Naive thymus-derived CD4-positive, alpha-beta T cell (primary cell): ENCODE data around the gene ENOX1. TPM values are rescaled to one million over a fixed set of nuclear protein-coding genes. Genes with fewer than 3 reads are reported as not detected.

Experiments
- ATAC-seq: fragments of 150-1000 bp; cut with Tn5 transposase; 2 replicates; pipeline ENCODE4 v1.10.0; 2021; ENCODE audit warnings: mild to moderate bottlenecking, moderate library complexity
- CTCF ChIA-PET: fragments of 350-600 bp; sonication (Branson Sonifier 250); formaldehyde crosslinking; loops from one replicate; lab custom pipeline; 2021; ENCODE audit warnings: antibody characterized with exemption; lab: Charles Lee
- POLR2A ChIA-PET: fragments of 350-600 bp; sonication (Branson Sonifier 250); formaldehyde crosslinking; loops from one replicate; lab custom pipeline; 2021; ENCODE audit warnings: antibody characterized with exemption, inconsistent platforms; lab: Charles Lee
- DNase-seq, 9 donors: peaks; one replicate each; pipeline versions ENCODE4 v3.0.0 to v3.0.0-alpha.2; 2020 to 2022; ENCODE audit warnings: mixed read lengths in 1 of 9
- H3K27ac ChIP-seq: one replicate; pipeline ENCODE4 v1.7.0; 2013; ENCODE audit warnings: mild to moderate bottlenecking, low read depth, low read length, moderate library complexity
- H3K27me3 ChIP-seq, 2 donors: one replicate each; pipeline ENCODE4 v1.7.0; 2013; ENCODE audit warnings: low read length in 2 of 2, mild to moderate bottlenecking in 2 of 2, moderate library complexity in 2 of 2; ENCODE audit not compliant: control insufficient read depth in 2 of 2, insufficient read depth in 2 of 2
- H3K36me3 ChIP-seq, 3 experiments: 1 replicate in 2 of 3; 2 replicates in 1 of 3; pipeline ENCODE4 v1.7.0; 2013; ENCODE audit warnings: low read length in 3 of 3, mild to moderate bottlenecking in 3 of 3, moderate library complexity in 1 of 3; ENCODE audit not compliant: insufficient read depth in 3 of 3, control insufficient read depth in 2 of 3
- H3K4me1 ChIP-seq, 2 donors: one replicate each; pipeline ENCODE4 v1.7.0; 2013; ENCODE audit warnings: low read length in 2 of 2, mild to moderate bottlenecking in 2 of 2, moderate library complexity in 1 of 2; ENCODE audit not compliant: control insufficient read depth in 2 of 2, insufficient read depth in 2 of 2
- H3K4me3 ChIP-seq: 2 replicates; pipeline ENCODE4 v1.7.0; 2013; ENCODE audit warnings: mild to moderate bottlenecking, low read length
- H3K9me3 ChIP-seq, 3 experiments: 1 replicate in 2 of 3; 2 replicates in 1 of 3; pipeline ENCODE4 v1.7.0; 2013; ENCODE audit warnings: low read length in 3 of 3; ENCODE audit not compliant: control insufficient read depth in 2 of 3
- H3K27ac Mint-ChIP-seq, 9 donors: one replicate each; pipeline ENCODE4 v1.8.0; 2020 to 2022; ENCODE audit warnings: mixed read lengths in 9 of 9, mild to moderate bottlenecking in 8 of 9, moderate library complexity in 5 of 9, inconsistent platforms in 2 of 9
- H3K27me3 Mint-ChIP-seq, 5 donors: one replicate each; pipeline ENCODE4 v1.8.0; 2021 to 2022; ENCODE audit warnings: mixed read lengths in 5 of 5, mild to moderate bottlenecking in 1 of 5
- H3K36me3 Mint-ChIP-seq, 5 donors: one replicate each; pipeline ENCODE4 v1.8.0; 2020 to 2022; ENCODE audit warnings: mixed read lengths in 5 of 5, mild to moderate bottlenecking in 3 of 5, inconsistent platforms in 1 of 5
- H3K4me1 Mint-ChIP-seq, 7 donors: one replicate each; pipeline ENCODE4 v1.8.0; 2020 to 2022; ENCODE audit warnings: mixed read lengths in 7 of 7, mild to moderate bottlenecking in 3 of 7, inconsistent platforms in 1 of 7
- H3K4me3 Mint-ChIP-seq, 10 donors: one replicate each; pipeline ENCODE4 v1.8.0; 2020 to 2022; ENCODE audit warnings: mild to moderate bottlenecking in 10 of 10, mixed read lengths in 10 of 10, moderate library complexity in 6 of 10, inconsistent platforms in 2 of 10
- H3K9me3 Mint-ChIP-seq, 11 donors: one replicate each; pipeline ENCODE4 v1.8.0; 2020 to 2022; ENCODE audit warnings: mixed read lengths in 11 of 11, mild to moderate bottlenecking in 4 of 11, inconsistent platforms in 1 of 11, moderate library complexity in 1 of 11
- intact Hi-C, 2 donors: fragments of 100-400 bp; cut with micrococcal nuclease; formaldehyde crosslinking; loops; one replicate each; pipeline ENCODE4 v1.15.1; 2023
- polyA plus RNA-seq, 2 donors: library from polyadenylated mRNA; unstranded; fragments of 300-500 nt; fragmentation: Illumina TruSeq; gene quantifications; one replicate each; pipeline ENCODE4 v1.2.3, GENCODE V29; 2021
- total RNA-seq, 6 experiments: library from RNA in 5 of 6; stranded (reverse) in 5 of 6; gene quantifications; 1 replicate in 5 of 6; 2 replicates in 1 of 6; pipeline ENCODE4 v1.2.3 and lab custom pipeline; 2021 to 2026

The ENOX1 gene
- total and polyA plus RNA-seq, 7 experiments from 2014 or later: 0.17 TPM; not detected in 6

DNA sequence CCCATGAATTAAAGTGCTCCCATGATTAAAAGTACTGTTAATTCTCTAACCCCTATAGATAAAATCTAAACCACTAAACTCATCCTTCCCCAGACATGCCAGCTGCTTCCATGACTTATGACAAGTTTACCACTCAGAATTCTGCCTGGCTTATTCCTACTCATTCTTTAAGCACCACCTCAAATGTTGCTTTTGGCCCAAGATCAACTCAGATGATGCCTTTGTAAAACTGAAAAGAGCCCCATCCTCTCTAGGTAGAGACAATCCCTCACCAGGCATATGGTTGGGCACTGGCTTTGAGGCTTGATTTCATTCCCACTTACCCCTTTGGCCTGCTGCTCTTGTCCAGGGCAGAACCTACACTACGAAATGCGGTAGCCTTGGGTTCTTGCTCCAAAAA lies 513.4 kb downstream of the ENOX1 start:
- Histone ChIP-seq H3K9me3 (no peaks in the 10 kb centered on the region), H3K4me1 (no peaks in the 10 kb centered on the region), H3K36me3 (no peaks in the 10 kb centered on the region), H3K27ac (no peak overlapping the region), H3K4me3 (no peak overlapping the region), H3K27me3 (no peaks in the 10 kb centered on the region)
- intact Hi-C loops: no loop called here
- ChIA-PET CTCF (no interaction called here), POLR2A (no interaction called here)
- H3K4me1 Mint-ChIP-seq: no peaks in the 10 kb centered on the region
- no peak for DNase-seq
- no peak for ATAC-seq
- H3K27me3 Mint-ChIP-seq: peaks cover 9 to 26% (median 12%) of the 10 kb centered on the region in 5 donors
- no peak overlapping the region for H3K27ac Mint-ChIP-seq
- H3K9me3 Mint-ChIP-seq: peaks cover 0 to 4% (median 0%) of the 10 kb centered on the region in 11 donors
- H3K4me3 Mint-ChIP-seq: no peak overlapping the region
- no peaks in the 10 kb centered on the region for H3K36me3 Mint-ChIP-seq

DNA sequence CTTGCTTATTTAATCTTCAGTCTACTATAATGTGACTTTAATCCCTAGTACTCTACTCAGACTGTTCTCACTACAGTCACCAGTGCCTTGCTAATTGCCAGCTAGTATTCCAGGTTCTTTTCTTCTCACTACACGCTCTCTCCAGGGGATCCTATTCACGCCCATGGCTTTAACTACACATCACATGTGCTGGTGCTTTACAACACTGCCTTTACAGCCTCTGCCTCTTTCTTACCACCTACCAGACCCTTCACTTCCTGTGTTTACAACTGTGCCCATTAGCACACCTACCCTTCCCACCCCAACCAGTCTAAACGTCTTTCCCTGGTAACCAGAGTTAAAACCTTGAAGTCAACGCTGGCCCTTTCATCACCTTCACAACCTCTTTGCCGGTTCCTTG lies 513.9 kb downstream of the ENOX1 start:
- ChIA-PET POLR2A (no interaction called here), CTCF (no interaction called here)
- H3K4me3 Mint-ChIP-seq: no peak overlapping the region
- H3K27ac Mint-ChIP-seq: no peak overlapping the region
- peaks cover 0 to 4% (median 0%) of the 10 kb centered on the region in 11 donors for H3K9me3 Mint-ChIP-seq
- Histone ChIP-seq H3K27me3 (no peaks in the 10 kb centered on the region), H3K27ac (no peak overlapping the region), H3K9me3 (no peaks in the 10 kb centered on the region), H3K36me3 (no peaks in the 10 kb centered on the region), H3K4me3 (no peak overlapping the region), H3K4me1 (no peaks in the 10 kb centered on the region)
- no peaks in the 10 kb centered on the region for H3K36me3 Mint-ChIP-seq
- intact Hi-C loops: no loop called here
- no peak for DNase-seq
- H3K4me1 Mint-ChIP-seq: no peaks in the 10 kb centered on the region
- ATAC-seq: no peak
- peaks cover 9 to 26% (median 13%) of the 10 kb centered on the region in 5 donors for H3K27me3 Mint-ChIP-seq

DNA sequence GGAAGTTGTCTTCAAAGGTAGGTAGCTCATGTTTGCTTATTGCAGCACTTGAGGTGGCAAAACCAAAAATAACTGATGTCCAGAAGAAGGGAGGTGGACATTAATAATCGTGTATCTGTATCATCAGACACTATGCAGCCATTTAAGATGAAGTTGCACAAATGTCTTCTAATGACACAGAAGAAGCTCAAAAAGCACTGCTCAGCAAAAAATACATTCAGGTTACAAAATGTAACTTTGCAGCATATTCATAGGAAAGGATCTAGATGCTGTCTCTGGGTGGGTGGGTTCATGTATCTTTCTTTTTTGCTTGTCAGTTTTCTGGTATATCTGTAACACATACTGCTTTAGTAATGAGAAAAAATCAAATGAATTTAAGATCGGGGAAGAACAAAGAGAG lies 515.6 kb downstream of the ENOX1 start:
- H3K36me3 Mint-ChIP-seq: no peaks in the 10 kb centered on the region
- no peaks in the 10 kb centered on the region for H3K36me3 ChIP-seq
- ATAC-seq (no peak), DNase-seq (no peak)
- H3K9me3 Mint-ChIP-seq: peaks cover 0 to 4% (median 0%) of the 10 kb centered on the region in 11 donors
- H3K4me1 Mint-ChIP-seq: no peaks in the 10 kb centered on the region
- H3K4me3 ChIP-seq: no peak overlapping the region
- H3K27ac ChIP-seq: no peak overlapping the region
- intact Hi-C loops: no loop called here
- ChIA-PET CTCF (no interaction called here), POLR2A (no interaction called here)
- H3K4me3 Mint-ChIP-seq: no peak overlapping the region
- H3K27me3 Mint-ChIP-seq: peaks cover 12 to 26% (median 13%) of the 10 kb centered on the region in 5 donors
- no peak overlapping the region for H3K27ac Mint-ChIP-seq
- no peaks in the 10 kb centered on the region for H3K9me3 ChIP-seq
- no peaks in the 10 kb centered on the region for H3K27me3 ChIP-seq
- no peaks in the 10 kb centered on the region for H3K4me1 ChIP-seq

DNA sequence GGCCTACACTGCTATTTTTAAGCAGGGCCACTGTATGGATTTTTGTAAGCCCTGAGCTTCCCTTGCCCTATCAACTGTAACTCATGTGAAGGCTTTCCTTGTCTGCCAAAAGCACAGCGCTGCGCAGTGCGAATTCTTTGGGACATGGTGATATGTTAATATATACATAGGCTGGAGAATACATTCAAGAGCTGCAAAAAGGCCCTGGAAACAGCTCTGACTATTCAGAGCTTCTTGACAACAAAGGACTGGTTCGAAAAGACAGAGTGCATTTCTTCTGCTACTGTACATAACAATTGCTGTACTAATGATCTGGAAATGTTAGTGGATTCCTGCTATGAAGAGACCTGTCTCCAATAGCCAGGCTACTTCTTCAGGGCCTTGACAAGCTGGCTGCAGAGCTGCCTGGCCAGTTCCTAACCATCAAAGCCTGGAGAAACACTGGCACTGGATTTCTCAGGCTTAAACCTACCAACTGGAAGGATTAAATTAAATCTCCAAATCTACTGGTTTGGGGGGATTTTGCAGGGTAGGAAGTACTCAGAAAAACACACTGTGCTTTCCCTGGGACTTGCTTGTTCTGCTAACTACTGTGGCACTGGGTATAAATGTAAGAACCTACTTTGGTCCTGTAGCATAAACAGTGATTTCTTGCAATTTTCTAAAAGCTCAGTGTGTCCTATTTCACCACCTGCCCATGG lies 516.5 kb downstream of the ENOX1 start:
- intact Hi-C loops: no loop called here
- no peaks in the 10 kb centered on the region for H3K36me3 ChIP-seq
- no peaks in the 10 kb centered on the region for H3K9me3 ChIP-seq
- H3K27me3 Mint-ChIP-seq: peaks cover 7 to 23% (median 13%) of the 10 kb centered on the region in 5 donors
- no peak overlapping the region for H3K27ac ChIP-seq
- no peak overlapping the region for H3K4me3 ChIP-seq
- no peak overlapping the region for H3K4me3 Mint-ChIP-seq
- no peak for ATAC-seq
- H3K27me3 ChIP-seq: no peaks in the 10 kb centered on the region
- H3K4me1 ChIP-seq: no peaks in the 10 kb centered on the region
- CTCF ChIA-PET: no interaction called here
- DNase-seq: no peak
- POLR2A ChIA-PET: no interaction called here
- no peak overlapping the region for H3K27ac Mint-ChIP-seq
- no peaks in the 10 kb centered on the region for H3K4me1 Mint-ChIP-seq
- no peaks in the 10 kb centered on the region for H3K36me3 Mint-ChIP-seq
- peaks cover 0 to 4% (median 0%) of the 10 kb centered on the region in 11 donors for H3K9me3 Mint-ChIP-seq

DNA sequence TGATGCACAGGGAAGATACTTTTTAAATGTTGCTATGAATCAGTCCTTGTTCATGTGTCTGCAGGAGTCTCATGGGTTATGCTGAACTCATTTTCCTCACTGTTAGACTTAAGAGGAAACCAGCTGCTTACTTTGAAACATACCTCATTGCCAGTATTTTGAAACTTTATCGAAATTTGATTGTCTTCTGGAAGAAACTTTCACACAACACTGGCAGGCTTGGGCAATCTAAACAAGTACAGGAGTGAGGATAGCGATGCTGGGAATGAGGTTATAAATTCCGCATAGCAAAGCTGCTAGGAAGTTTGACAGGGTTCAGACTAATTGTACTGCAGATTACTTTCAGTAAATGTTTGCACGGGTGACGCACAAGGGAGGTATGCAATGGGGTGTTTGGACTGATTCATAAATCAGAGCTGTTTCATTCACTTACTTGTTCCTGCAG lies 517.7 kb downstream of the ENOX1 start:
- Histone ChIP-seq H3K36me3 (no peaks in the 10 kb centered on the region), H3K9me3 (no peaks in the 10 kb centered on the region), H3K4me1 (no peaks in the 10 kb centered on the region), H3K27ac (no peak overlapping the region), H3K27me3 (no peaks in the 10 kb centered on the region), H3K4me3 (no peak overlapping the region)
- peaks cover 6 to 25% (median 13%) of the 10 kb centered on the region in 5 donors for H3K27me3 Mint-ChIP-seq
- POLR2A ChIA-PET: no interaction called here
- intact Hi-C loops: no loop called here
- no peaks in the 10 kb centered on the region for H3K36me3 Mint-ChIP-seq
- no peak overlapping the region for H3K4me3 Mint-ChIP-seq
- no peak overlapping the region for H3K27ac Mint-ChIP-seq
- H3K4me1 Mint-ChIP-seq: no peaks in the 10 kb centered on the region
- DNase-seq: no peak
- CTCF ChIA-PET: no interaction called here
- ATAC-seq: no peak
- peaks cover 0 to 4% (median 0%) of the 10 kb centered on the region in 11 donors for H3K9me3 Mint-ChIP-seq

DNA sequence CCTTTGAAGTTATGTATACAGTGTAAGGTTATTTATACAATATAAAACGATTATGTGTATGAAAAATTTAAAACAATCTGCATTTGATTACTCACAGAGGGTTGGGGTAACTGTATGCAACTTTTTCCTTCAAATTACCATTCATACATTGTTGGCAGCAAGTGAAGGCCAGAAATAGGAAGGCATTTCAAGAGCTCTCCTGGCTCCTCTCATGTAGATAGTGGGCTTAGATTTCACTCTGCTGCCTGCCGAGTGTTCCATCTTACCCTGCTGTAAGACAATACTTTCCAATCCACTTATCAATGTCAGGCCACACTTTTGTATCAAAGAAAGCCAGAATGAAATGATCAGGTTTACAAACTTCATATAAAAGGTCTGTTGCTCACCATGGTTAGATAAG lies 518.1 kb downstream of the ENOX1 start:
- no peaks in the 10 kb centered on the region for H3K27me3 ChIP-seq
- H3K4me3 Mint-ChIP-seq: no peak overlapping the region
- no peak for ATAC-seq
- POLR2A ChIA-PET: no interaction called here
- no peaks in the 10 kb centered on the region for H3K4me1 ChIP-seq
- H3K27ac ChIP-seq: no peak overlapping the region
- no peak for DNase-seq
- peaks cover 6 to 22% (median 10%) of the 10 kb centered on the region in 5 donors for H3K27me3 Mint-ChIP-seq
- no peaks in the 10 kb centered on the region for H3K4me1 Mint-ChIP-seq
- intact Hi-C loops: no loop called here
- CTCF ChIA-PET: no interaction called here
- H3K4me3 ChIP-seq: no peak overlapping the region
- no peaks in the 10 kb centered on the region for H3K9me3 ChIP-seq
- H3K9me3 Mint-ChIP-seq: peaks cover 0 to 4% (median 0%) of the 10 kb centered on the region in 11 donors
- H3K36me3 ChIP-seq: no peaks in the 10 kb centered on the region
- no peaks in the 10 kb centered on the region for H3K36me3 Mint-ChIP-seq
- H3K27ac Mint-ChIP-seq: no peak overlapping the region

DNA sequence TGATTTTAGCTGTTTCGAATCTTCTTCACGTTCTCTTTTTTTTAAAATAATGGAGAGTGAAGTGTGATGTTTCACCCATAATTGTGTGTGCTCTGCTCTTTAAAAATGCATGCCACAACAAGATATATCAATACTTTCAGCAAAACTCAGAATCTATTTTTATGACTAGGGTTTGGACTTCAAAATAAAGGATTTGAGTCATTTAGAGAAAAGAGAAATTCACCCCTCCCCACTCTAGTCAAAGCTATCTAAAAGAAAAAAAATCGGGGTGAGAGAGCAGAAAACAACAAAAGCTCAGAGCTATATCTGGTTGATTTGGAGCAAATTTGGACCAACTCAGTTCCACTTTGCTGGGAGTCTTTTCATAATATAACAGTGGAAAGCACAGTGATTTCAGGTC lies 518.9 kb downstream of the ENOX1 start:
- Mint-ChIP-seq H3K9me3 (no peaks in the 10 kb centered on the region), H3K36me3 (no peaks in the 10 kb centered on the region), H3K4me1 (no peaks in the 10 kb centered on the region), H3K4me3 (no peak overlapping the region), H3K27me3 (peaks cover 1 to 18% (median 9%) of the 10 kb centered on the region in 5 donors), H3K27ac (no peak overlapping the region)
- Histone ChIP-seq H3K4me1 (no peaks in the 10 kb centered on the region), H3K9me3 (no peaks in the 10 kb centered on the region), H3K27me3 (no peaks in the 10 kb centered on the region), H3K36me3 (no peaks in the 10 kb centered on the region), H3K4me3 (no peak overlapping the region), H3K27ac (no peak overlapping the region)
- intact Hi-C loops: no loop called here
- ATAC-seq (no peak), DNase-seq (no peak)
- POLR2A ChIA-PET: no interaction called here
- CTCF ChIA-PET: no interaction called here
